Panc1 (cell line): ENCODE measurements around the gene FOXP4. TPM values are rescaled to one million over a fixed set of nuclear protein-coding genes. Genes with fewer than 3 reads are reported as not detected.

ENCODE experiments used
- ATAC-seq: fragments of 200-7000 bp; cut with Tn5 transposase; 2 replicates; pipeline ENCODE4 v1.9.1; 2020; ENCODE audit warnings: mild to moderate bottlenecking, moderate library complexity
- BruUV-seq: library from RNA; stranded (reverse); fragments of 400-500 nt; replicated peaks from 2 replicates; lab custom pipeline; 2021; lab: Mats Ljungman, UMichigan
- CTCF ChIA-PET: fragments of 300-600 bp; sonication (Branson Sonifier 250); formaldehyde crosslinking; loops from one replicate; lab custom pipeline; 2022; ENCODE audit warnings: antibody characterized with exemption; lab: Charles Lee
- POLR2A ChIA-PET: fragments of 300-600 bp; sonication (Branson Sonifier 250); formaldehyde crosslinking; loops from one replicate; lab custom pipeline; 2022; ENCODE audit warnings: antibody characterized with exemption; lab: Charles Lee
- DNase-seq: peaks from one replicate; pipeline ENCODE4 v3.0.0-alpha.2; 2010; ENCODE audit warnings: low read depth, low spot score
- H3K27ac ChIP-seq: 2 replicates; pipeline ENCODE4 v1.5.1; 2011; ENCODE audit warnings: mild to moderate bottlenecking, low read length, inconsistent platforms
- H3K27me3 ChIP-seq: fragments of 200-500 bp; sonication (Bioruptor generic); 2 replicates; pipeline ENCODE4 v1.6.0; 2014; ENCODE audit warnings: low read length, inconsistent platforms; ENCODE audit not compliant: control insufficient read depth, insufficient read depth
- H3K36me3 ChIP-seq: fragments of 200-500 bp; sonication (Bioruptor generic); 2 replicates; pipeline ENCODE4 v1.5.1; 2014; ENCODE audit warnings: inconsistent platforms, mild to moderate bottlenecking, low read length, moderate library complexity; ENCODE audit not compliant: control insufficient read depth, insufficient read depth
- H3K4me1 ChIP-seq: 2 replicates; pipeline ENCODE4 v1.5.1; 2011; ENCODE audit warnings: inconsistent platforms, mild to moderate bottlenecking, low read length, moderate library complexity; ENCODE audit not compliant: control insufficient read depth, insufficient read depth
- H3K4me3 ChIP-seq, 2 experiments: 2 replicates each; pipeline ENCODE4 v1.5.1; 2011 to 2012; ENCODE audit warnings: low read depth in 2 of 2, low read length in 2 of 2, mild to moderate bottlenecking in 2 of 2, inconsistent platforms in 1 of 2, moderate library complexity in 1 of 2
- H3K9me3 ChIP-seq: fragments of 200-500 bp; sonication (Bioruptor generic); 2 replicates; pipeline ENCODE4 v1.5.1; 2014; ENCODE audit warnings: low read depth, mild to moderate bottlenecking, inconsistent platforms, low read length, moderate library complexity; ENCODE audit not compliant: control insufficient read depth, insufficient read depth
- POLR2AphosphoS5 ChIP-seq: IDR thresholded peaks from 2 replicates; pipeline ENCODE4 v1.6.1; 2012; ENCODE audit warnings: mild to moderate bottlenecking, low read depth, low read length, moderate library complexity
- SIN3A ChIP-seq: IDR thresholded peaks from 2 replicates; pipeline ENCODE4 v1.6.1; 2012; ENCODE audit warnings: low read depth, mild to moderate bottlenecking, low read length, moderate library complexity, borderline replicate concordance; ENCODE audit not compliant: insufficient read depth
- TCF7L2 ChIP-seq: IDR thresholded peaks from 2 replicates; pipeline ENCODE4 v1.6.1; 2011; ENCODE audit warnings: mild to moderate bottlenecking, low read depth, low read length, inconsistent platforms
- in situ Hi-C: cut with HindIII; loops from 2 replicates; pipeline ENCODE4 v1.10.0; 2016; ENCODE audit warnings: low sequenced_read_pairs, low pct_unique_long_range_greater_than_20kb
- intact Hi-C: fragments of 100-400 bp; cut with micrococcal nuclease; formaldehyde crosslinking; loops from one replicate; pipeline ENCODE4 v1.10.0; 2022; ENCODE audit not compliant: unreplicated experiment
- total RNA-seq: library from RNA; stranded (reverse); gene quantifications from one replicate; pipeline ENCODE4 v1.2.1, GENCODE V29; 2021; ENCODE audit not compliant: unreplicated experiment
- TF ChIP-seq, protein P1 (sequence below): fragments of 450-650 bp; IDR thresholded peaks from 2 replicates; pipeline ENCODE4 v1.5.1; 2017; ENCODE audit warnings: mild to moderate bottlenecking
- TF ChIP-seq, protein P2 (sequence below), 2 experiments: IDR thresholded peaks; 2 replicates each; pipeline ENCODE4 v1.6.1; 2011 to 2012; ENCODE audit warnings: low read depth in 2 of 2, control low read depth in 1 of 2, low read length in 1 of 2, mild to moderate bottlenecking in 1 of 2, moderate library complexity in 1 of 2; ENCODE audit not compliant: insufficient read depth in 1 of 2

Gene FOXP4
- total RNA-seq, 1 experiment from 2014 or later: 30.4 TPM

DNA sequence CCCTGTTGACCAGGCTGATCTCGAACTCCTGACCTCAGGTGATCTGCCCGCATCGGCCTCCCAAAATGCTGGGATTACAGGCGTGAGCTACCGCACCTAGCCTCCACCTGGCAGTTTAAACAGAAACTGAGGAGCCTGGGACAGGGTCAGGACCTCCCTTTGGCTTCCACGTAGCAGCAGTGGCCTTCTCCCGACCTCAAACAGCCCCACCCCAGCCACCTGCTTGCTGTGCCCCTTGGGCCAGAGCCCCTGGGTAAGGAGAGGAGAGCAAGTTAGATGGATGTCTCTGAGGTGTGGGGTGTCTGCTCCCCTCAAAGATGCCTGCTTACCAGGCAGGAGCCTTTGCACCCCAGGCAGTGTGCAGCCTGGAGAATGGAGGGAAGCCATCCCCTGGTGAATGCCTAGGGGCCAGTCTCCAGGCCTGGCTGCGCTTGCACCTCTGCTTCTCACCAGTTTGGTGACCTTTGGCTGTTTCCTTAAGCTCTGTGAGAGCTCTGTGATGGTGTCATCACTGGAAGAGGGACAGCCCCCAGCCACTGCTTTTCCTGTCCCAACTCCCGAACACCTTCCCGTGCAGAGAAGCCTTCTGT is 50.0 kb downstream of the FOXP4 start:
- ATAC-seq (no peak), DNase-seq (no peak)
- Histone ChIP-seq H3K4me1 (no peaks in the 10 kb centered on the region), H3K27ac (no peak overlapping the region), H3K9me3 (no peaks in the 10 kb centered on the region), H3K36me3 (no peaks in the 10 kb centered on the region), H3K4me3 (no peak overlapping the region), H3K27me3 (no peaks in the 10 kb centered on the region)
- ChIA-PET POLR2A (no interaction called here), CTCF (interaction anchor here (0.6 to 1.1 kb wide), 4 partner anchors 96 to 231 kb away, joined by 3 to 5 read pairs (median 4); no protein-coding TSS in a partner anchor)
- intact Hi-C loops (no loop called here), in situ Hi-C loops (no loop called here)
- TF ChIP-seq, protein P1, sequence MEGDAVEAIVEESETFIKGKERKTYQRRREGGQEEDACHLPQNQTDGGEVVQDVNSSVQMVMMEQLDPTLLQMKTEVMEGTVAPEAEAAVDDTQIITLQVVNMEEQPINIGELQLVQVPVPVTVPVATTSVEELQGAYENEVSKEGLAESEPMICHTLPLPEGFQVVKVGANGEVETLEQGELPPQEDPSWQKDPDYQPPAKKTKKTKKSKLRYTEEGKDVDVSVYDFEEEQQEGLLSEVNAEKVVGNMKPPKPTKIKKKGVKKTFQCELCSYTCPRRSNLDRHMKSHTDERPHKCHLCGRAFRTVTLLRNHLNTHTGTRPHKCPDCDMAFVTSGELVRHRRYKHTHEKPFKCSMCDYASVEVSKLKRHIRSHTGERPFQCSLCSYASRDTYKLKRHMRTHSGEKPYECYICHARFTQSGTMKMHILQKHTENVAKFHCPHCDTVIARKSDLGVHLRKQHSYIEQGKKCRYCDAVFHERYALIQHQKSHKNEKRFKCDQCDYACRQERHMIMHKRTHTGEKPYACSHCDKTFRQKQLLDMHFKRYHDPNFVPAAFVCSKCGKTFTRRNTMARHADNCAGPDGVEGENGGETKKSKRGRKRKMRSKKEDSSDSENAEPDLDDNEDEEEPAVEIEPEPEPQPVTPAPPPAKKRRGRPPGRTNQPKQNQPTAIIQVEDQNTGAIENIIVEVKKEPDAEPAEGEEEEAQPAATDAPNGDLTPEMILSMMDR: no peak
- TF ChIP-seq SIN3A (no peak), POLR2AphosphoS5 (no peak), TCF7L2 (no peak)
- TF ChIP-seq, protein P2, sequence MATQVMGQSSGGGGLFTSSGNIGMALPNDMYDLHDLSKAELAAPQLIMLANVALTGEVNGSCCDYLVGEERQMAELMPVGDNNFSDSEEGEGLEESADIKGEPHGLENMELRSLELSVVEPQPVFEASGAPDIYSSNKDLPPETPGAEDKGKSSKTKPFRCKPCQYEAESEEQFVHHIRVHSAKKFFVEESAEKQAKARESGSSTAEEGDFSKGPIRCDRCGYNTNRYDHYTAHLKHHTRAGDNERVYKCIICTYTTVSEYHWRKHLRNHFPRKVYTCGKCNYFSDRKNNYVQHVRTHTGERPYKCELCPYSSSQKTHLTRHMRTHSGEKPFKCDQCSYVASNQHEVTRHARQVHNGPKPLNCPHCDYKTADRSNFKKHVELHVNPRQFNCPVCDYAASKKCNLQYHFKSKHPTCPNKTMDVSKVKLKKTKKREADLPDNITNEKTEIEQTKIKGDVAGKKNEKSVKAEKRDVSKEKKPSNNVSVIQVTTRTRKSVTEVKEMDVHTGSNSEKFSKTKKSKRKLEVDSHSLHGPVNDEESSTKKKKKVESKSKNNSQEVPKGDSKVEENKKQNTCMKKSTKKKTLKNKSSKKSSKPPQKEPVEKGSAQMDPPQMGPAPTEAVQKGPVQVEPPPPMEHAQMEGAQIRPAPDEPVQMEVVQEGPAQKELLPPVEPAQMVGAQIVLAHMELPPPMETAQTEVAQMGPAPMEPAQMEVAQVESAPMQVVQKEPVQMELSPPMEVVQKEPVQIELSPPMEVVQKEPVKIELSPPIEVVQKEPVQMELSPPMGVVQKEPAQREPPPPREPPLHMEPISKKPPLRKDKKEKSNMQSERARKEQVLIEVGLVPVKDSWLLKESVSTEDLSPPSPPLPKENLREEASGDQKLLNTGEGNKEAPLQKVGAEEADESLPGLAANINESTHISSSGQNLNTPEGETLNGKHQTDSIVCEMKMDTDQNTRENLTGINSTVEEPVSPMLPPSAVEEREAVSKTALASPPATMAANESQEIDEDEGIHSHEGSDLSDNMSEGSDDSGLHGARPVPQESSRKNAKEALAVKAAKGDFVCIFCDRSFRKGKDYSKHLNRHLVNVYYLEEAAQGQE (IDR thresholded peaks at IDR 0.05; ENCODE audit: insufficient read depth in 1 of 2, low read depth in 2 of 2, low read length in 1 of 2): no peak
- no TSS peak for BruUV-seq

DNA sequence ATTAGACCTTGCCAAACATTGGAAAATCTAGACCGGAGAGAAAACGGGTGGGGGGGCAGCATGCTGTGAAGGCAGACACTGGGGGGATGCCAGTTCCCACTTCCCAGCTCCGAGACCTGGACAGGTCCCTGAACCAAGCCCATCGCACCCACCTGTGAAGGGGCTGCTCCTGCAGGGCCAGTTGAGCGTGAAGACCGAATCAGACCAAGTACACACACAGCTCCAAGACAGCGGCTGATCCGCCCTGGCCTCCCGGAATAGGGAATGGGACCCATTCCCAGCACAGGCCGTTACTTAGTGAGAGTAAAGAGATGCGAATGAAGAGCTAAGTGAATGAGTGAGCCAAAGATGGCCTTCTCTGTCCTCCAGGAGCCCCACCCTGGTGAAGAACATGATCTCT is 50.6 kb downstream of the FOXP4 start:
- CTCF ChIA-PET: interaction anchor here (0.6 to 1.1 kb wide), 5 partner anchors 85 to 232 kb away, joined by 3 to 5 read pairs (median 4); no protein-coding TSS in a partner anchor
- Histone ChIP-seq H3K27ac (no peak overlapping the region), H3K4me3 (no peak overlapping the region), H3K4me1 (no peaks in the 10 kb centered on the region), H3K9me3 (no peaks in the 10 kb centered on the region), H3K36me3 (no peaks in the 10 kb centered on the region), H3K27me3 (no peaks in the 10 kb centered on the region)
- no peak for TF ChIP-seq SIN3A
- TF ChIP-seq, protein P1: no peak
- intact Hi-C loops (no loop called here), in situ Hi-C loops (no loop called here)
- no TSS peak for BruUV-seq
- POLR2A ChIA-PET: no interaction called here
- ATAC-seq (no peak), DNase-seq (no peak)
